HFFc6 (cell line): ENCODE results near the gene LRRD1. TPM values are rescaled to one million over a fixed set of nuclear protein-coding genes. Genes with fewer than 3 reads are reported as not detected.
A peak's percentile ranks its signal among the peaks of the same experiment; 100 is the strongest.
"Not testable (repeated sequence)": the region's sequence is repeated elsewhere in the genome, so short reads cannot be mapped to it uniquely, and the experiment has no call there.

Experiments
- DNase-seq: peaks from one replicate; pipeline ENCODE4 v3.0.0-alpha.2; 2018
- H3K27ac Mint-ChIP-seq: 2 replicates; pipeline ENCODE4 v1.8.0; 2020; ENCODE audit warnings: mild to moderate bottlenecking, mixed read lengths
- H3K27me3 Mint-ChIP-seq: 2 replicates; pipeline ENCODE4 v1.8.0; 2021; ENCODE audit warnings: mild to moderate bottlenecking, moderate library complexity, mixed read lengths; ENCODE audit not compliant: insufficient read depth
- H3K36me3 Mint-ChIP-seq: 2 replicates; pipeline ENCODE4 v1.8.0; 2021; ENCODE audit warnings: low read depth, mixed read lengths
- H3K4me1 Mint-ChIP-seq: 2 replicates; pipeline ENCODE4 v1.8.0; 2020; ENCODE audit warnings: low read depth, mixed read lengths
- H3K4me3 Mint-ChIP-seq: 2 replicates; pipeline ENCODE4 v1.8.0; 2020; ENCODE audit warnings: mild to moderate bottlenecking, moderate library complexity, mixed read lengths
- H3K9me3 Mint-ChIP-seq: 2 replicates; pipeline ENCODE4 v1.8.0; 2020; ENCODE audit warnings: mild to moderate bottlenecking, mixed read lengths
- total RNA-seq, 6 experiments: library from RNA; stranded (reverse); fragmentation: NEBNext Ultra II Directional; extraction: Animal tissue kit (Norgen Biotek cat#: 25700); gene quantifications; 2 replicates in 1 of 6; 3 replicates in 5 of 6; pipeline ENCODE4 v1.2.3, GENCODE V29; 2021
- TF ChIP-seq, protein P1 (sequence below): fragments of 200-600 bp; sonication (generic); IDR thresholded peaks from 2 replicates; pipeline ENCODE4 v1.5.0; 2021; ENCODE audit warnings: antibody characterized with exemption, mild to moderate bottlenecking

LRRD1 gene
- total RNA-seq, 6 experiments from 2014 or later, result not detected

DNA sequence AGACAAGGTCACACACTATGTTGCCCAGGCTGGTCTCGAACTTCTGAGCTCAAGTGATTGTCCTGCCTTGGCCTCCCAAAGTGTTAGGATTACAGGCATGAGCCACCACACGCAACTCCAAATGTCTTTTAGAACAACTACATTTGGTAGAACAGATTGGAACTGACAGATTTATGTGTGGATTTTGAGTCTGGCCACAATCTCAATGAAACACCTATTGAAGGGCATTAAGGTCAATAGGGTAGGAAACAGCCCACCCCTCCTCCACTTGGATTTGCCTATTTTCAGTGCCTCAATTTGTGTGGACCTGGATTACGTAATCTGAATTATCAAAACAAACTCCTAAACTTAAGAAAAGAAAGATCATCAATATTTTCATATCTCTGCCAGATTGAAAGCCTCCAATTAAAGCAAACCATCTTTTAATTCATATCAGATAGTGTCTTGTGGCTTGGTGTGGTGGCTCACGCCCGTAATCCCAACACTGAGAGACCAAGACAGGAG is 29.2 kb downstream of the LRRD1 start:
- TF ChIP-seq, protein P1, sequence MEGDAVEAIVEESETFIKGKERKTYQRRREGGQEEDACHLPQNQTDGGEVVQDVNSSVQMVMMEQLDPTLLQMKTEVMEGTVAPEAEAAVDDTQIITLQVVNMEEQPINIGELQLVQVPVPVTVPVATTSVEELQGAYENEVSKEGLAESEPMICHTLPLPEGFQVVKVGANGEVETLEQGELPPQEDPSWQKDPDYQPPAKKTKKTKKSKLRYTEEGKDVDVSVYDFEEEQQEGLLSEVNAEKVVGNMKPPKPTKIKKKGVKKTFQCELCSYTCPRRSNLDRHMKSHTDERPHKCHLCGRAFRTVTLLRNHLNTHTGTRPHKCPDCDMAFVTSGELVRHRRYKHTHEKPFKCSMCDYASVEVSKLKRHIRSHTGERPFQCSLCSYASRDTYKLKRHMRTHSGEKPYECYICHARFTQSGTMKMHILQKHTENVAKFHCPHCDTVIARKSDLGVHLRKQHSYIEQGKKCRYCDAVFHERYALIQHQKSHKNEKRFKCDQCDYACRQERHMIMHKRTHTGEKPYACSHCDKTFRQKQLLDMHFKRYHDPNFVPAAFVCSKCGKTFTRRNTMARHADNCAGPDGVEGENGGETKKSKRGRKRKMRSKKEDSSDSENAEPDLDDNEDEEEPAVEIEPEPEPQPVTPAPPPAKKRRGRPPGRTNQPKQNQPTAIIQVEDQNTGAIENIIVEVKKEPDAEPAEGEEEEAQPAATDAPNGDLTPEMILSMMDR, result no peak
- Mint-ChIP-seq H3K36me3 (no peaks in the 10 kb centered on the region), H3K27ac (no peak overlapping the region), H3K4me1 (no peaks in the 10 kb centered on the region), H3K27me3 (no peaks in the 10 kb centered on the region), H3K9me3 (no peaks in the 10 kb centered on the region), H3K4me3 (no peak overlapping the region)
- no peak for DNase-seq

DNA sequence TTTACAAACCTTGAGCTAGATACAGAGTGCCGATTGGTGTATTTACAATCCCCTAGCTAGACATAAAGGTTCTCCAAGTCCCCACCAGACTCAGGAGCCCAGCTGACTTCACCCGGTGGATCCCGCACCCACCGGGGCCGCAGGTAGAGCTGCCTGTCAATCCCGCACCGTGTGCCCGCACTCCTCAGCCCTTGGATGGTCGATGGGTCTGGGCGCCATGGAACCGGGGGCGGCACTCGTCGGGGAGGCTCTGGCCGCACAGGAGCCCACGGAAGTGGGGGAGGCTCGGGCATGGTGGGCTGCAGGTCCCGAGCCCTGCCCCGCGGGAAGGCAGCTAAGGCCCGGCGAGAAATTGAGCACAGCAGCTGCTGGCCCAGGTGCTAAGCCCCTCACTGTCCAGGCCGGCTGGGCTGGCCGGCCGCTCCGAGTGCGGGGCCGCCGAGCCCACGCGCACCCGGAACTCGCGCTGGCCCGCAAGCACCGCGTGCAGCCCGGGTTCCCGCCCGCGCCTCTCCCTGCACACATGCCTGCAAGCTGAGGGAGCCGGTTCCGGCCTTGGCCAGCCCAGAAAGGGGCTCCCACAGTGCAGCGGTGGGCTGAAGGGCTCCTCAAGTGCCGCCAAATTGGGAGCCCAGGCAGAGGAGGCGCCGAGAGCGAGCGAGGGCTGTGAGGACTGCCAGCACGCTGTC is 35.6 kb downstream of the LRRD1 start:
- not testable (repeated sequence) for H3K4me1 Mint-ChIP-seq, H3K4me3 Mint-ChIP-seq, H3K36me3 Mint-ChIP-seq, H3K27me3 Mint-ChIP-seq, DNase-seq, H3K9me3 Mint-ChIP-seq, H3K27ac Mint-ChIP-seq

DNA sequence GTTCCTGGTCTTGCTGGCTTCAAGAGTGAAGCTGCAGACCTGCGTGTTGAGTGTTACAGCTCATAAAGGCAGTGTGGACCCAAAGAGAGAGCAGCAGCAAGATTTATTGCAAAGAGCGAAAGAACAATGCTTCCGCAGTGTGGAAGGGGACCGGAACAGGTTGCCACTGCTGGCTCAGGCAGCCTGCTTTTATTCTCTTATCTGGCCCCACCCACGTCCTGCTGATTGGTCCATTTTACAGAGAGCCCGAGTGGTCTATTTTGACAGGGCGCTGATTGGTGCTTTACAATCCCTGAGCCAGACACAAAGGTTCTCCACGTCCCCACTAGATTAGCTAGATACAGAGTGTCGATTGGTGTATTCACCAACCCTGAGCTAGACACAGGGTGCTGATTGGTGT is 36.2 kb downstream of the LRRD1 start:
- H3K9me3 Mint-ChIP-seq, H3K36me3 Mint-ChIP-seq, H3K4me1 Mint-ChIP-seq, DNase-seq, H3K27ac Mint-ChIP-seq, H3K27me3 Mint-ChIP-seq, H3K4me3 Mint-ChIP-seq: not testable (repeated sequence)

DNA sequence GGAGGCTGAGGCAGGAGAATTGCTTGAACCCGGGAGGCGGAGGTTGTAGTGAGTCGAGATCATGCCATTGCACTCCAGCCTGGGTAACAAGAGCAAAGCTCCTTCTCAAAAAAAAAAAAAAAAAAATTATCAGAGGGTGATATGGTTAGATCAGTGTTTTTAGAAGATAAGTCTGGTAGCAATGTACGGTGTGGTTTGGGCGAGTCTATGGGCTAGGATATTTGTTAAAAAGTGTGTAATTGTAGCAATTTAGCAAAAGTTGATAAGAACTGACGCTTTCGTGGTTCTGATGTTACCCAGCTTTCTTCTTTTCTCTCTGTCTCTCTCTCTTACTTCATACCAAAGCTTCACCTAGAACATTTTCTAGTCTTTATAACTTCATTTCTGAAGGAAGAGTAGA is 37.8 kb downstream of the LRRD1 start:
- Mint-ChIP-seq H3K27ac (no peak overlapping the region), H3K4me3 (no peak overlapping the region), H3K36me3 (no peaks in the 10 kb centered on the region), H3K9me3 (no peaks in the 10 kb centered on the region), H3K4me1 (peaks cover under 1% of the 10 kb centered on the region; the same call in 1 of the 2 replicates), H3K27me3 (peaks cover 3% of the 10 kb centered on the region; the same call in 1 of the 2 replicates)
- DNase-seq, result no peak
- TF ChIP-seq, protein P1, result no peak

DNA sequence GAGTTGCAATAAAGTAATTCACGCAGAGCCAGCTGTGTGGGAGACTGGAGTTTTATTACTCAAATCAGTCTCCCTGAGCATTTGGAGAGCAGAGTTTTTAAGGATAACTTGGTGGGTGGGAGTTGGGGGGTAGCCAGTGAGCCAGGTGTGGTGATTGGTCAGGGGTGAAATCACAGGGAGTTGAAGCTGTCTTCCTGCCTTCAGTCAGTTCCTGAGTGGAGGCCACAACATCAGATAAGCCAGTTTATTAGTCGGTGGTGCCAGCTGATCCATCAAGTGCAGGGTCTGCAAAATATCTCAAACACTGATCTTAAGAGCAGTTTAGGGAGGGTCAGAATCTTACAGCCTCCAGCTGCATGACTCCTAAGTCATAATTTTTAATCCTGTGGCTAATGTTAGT is 41.4 kb downstream of the LRRD1 start:
- TF ChIP-seq, protein P1, result no peak
- no peak for DNase-seq
- H3K27ac Mint-ChIP-seq, result no peak overlapping the region; the same call in 1 of the 2 replicates
- no peak overlapping the region for H3K4me3 Mint-ChIP-seq
- H3K27me3 Mint-ChIP-seq, result peaks cover 3% of the 10 kb centered on the region
- H3K36me3 Mint-ChIP-seq, result no peaks in the 10 kb centered on the region
- H3K4me1 Mint-ChIP-seq, result peaks cover 27% of the 10 kb centered on the region
- H3K9me3 Mint-ChIP-seq, result no peaks in the 10 kb centered on the region

DNA sequence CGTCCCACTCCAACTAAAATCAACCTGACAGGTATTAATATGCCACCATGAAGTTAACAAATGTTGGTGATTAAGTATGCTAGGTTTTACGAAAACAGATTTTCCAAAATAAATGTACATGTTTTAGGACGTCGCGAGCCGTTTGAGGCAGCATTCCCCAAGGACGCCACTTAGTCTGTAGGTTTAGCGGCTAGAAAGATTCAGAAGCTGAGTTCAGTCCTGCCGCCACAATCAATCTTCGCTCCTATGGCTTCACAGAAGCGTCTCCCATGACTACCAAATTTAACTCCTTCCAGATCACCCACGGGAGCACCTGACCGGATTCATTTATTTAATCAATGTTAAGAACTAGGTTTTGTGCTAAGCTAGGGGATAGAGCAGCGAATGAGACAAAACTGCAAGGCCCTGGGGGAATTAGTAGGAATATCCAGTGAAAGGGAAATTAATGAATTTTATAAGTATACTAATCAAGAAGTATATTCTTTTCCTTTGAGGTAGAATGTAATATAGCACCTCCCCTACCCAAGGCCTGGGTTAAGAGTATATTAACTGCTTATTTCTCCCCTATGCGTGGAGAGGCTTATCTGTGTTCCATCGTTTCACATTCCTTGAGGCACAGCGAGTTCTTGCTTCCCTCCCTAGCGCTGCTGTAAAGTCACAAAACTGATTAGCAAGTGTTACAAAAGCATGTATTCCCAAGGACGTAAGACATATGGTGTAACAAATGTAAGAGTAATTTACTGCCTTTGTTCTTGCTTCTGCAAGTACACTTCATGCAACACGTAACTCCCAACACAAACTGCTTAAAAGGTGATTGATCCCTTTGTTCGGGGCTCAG is 43.7 kb downstream of the LRRD1 start:
- peak overlapping the region; percentile 100 for H3K4me3 Mint-ChIP-seq
- DNase-seq, result no peak

More for the DNA sequence above, 43.7 kb downstream of the LRRD1 start:
- H3K36me3 Mint-ChIP-seq, result peaks cover 8% of the 10 kb centered on the region
- H3K27ac Mint-ChIP-seq, result peak overlapping the region; percentile 100
- peaks cover 45% of the 10 kb centered on the region for H3K4me1 Mint-ChIP-seq
- TF ChIP-seq, protein P1, result no peak
- peaks cover 1% of the 10 kb centered on the region for H3K27me3 Mint-ChIP-seq
- H3K9me3 Mint-ChIP-seq, result no peaks in the 10 kb centered on the region
